SK-N-MC (cell line): Measurements from ENCODE around the gene ANKRD36C.
"Not testable (repeated sequence)": the region's sequence is repeated elsewhere in the genome, so short reads cannot be mapped to it uniquely, and the experiment has no call there.

Experiments
- DNase-seq: peaks from one replicate; pipeline ENCODE4 v3.0.0-alpha.2; 2011; ENCODE audit warnings: low read depth, low spot score
- H3K27ac ChIP-seq: fragments of 200-600 bp; sonication (generic); 2 replicates; pipeline ENCODE4 v1.5.1; 2016; ENCODE audit warnings: mixed run types
- H3K36me3 ChIP-seq: fragments of 200-600 bp; sonication (generic); 2 replicates; pipeline ENCODE4 v1.6.1; 2017; ENCODE audit warnings: antibody characterized with exemption, low read length, mixed read lengths; ENCODE audit not compliant: insufficient read depth
- H3K4me3 ChIP-seq: fragments of 200-600 bp; sonication (generic); 2 replicates; pipeline ENCODE4 v1.5.1; 2016
- H3K9ac ChIP-seq: fragments of 200-600 bp; sonication (generic); 2 replicates; pipeline ENCODE4 v1.8.0; 2017; ENCODE audit warnings: mixed run types, mixed read lengths; ENCODE audit not compliant: insufficient read length
- H3K9me3 ChIP-seq: fragments of 200-600 bp; sonication (generic); 2 replicates; pipeline ENCODE4 v1.6.1; 2017; ENCODE audit warnings: low read depth, mild to moderate bottlenecking, antibody characterized with exemption, low read length, moderate library complexity, mixed read lengths

ANKRD36C gene

GRCh38 chr2:96019909-96020590 is 28.4 kb upstream of the ANKRD36C start:
- H3K4me3 ChIP-seq: not testable (repeated sequence)

GRCh38 chr2:96016321-96016720 is 24.7 kb upstream of the ANKRD36C start:
- not testable (repeated sequence) for DNase-seq, H3K27ac ChIP-seq, H3K9ac ChIP-seq, H3K4me3 ChIP-seq, H3K9me3 ChIP-seq, H3K36me3 ChIP-seq

More at GRCh38 chr2:96019909-96020590, 28.4 kb upstream of the ANKRD36C start:
- H3K9me3 ChIP-seq, H3K9ac ChIP-seq, H3K36me3 ChIP-seq, H3K27ac ChIP-seq, DNase-seq: not testable (repeated sequence)

GRCh38 chr2:96012792-96013264 is 21.2 kb upstream of the ANKRD36C start:
- H3K9ac ChIP-seq, H3K36me3 ChIP-seq, H3K27ac ChIP-seq, H3K4me3 ChIP-seq, H3K9me3 ChIP-seq, DNase-seq: not testable (repeated sequence)

GRCh38 chr2:96012086-96012791 is 20.6 kb upstream of the ANKRD36C start:
- H3K9me3 ChIP-seq, H3K27ac ChIP-seq, H3K36me3 ChIP-seq, DNase-seq, H3K4me3 ChIP-seq, H3K9ac ChIP-seq: not testable (repeated sequence)

GRCh38 chr2:96011129-96011455 is 19.5 kb upstream of the ANKRD36C start:
- H3K9me3 ChIP-seq, H3K9ac ChIP-seq, DNase-seq, H3K36me3 ChIP-seq, H3K27ac ChIP-seq: not testable (repeated sequence)
- H3K4me3 ChIP-seq: 0 out of 2 replicates have a peak overlapping the region, but pooled peaks have one; percentile 47

- H3K9me3 ChIP-seq, H3K36me3 ChIP-seq, H3K27ac ChIP-seq, DNase-seq, H3K9ac ChIP-seq: not testable (repeated sequence)
- peak overlapping the region; percentile 67 for H3K4me3 ChIP-seq
Observed at GRCh38 chr2:96010320-96011128, 18.9 kb upstream of the ANKRD36C start.

GRCh38 chr2:96009833-96010232 is 18.2 kb upstream of the ANKRD36C start:
- not testable (repeated sequence) for H3K9ac ChIP-seq, H3K36me3 ChIP-seq, H3K27ac ChIP-seq, DNase-seq, H3K9me3 ChIP-seq
- H3K4me3 ChIP-seq: peak overlapping the region; percentile 67

GRCh38 chr2:96008051-96008450 is 16.4 kb upstream of the ANKRD36C start:
- not testable (repeated sequence) for H3K9me3 ChIP-seq, H3K27ac ChIP-seq, H3K9ac ChIP-seq, H3K36me3 ChIP-seq, H3K4me3 ChIP-seq, DNase-seq

GRCh38 chr2:96006248-96006647 is 14.6 kb upstream of the ANKRD36C start:
- not testable (repeated sequence) for H3K9ac ChIP-seq, H3K9me3 ChIP-seq, DNase-seq, H3K4me3 ChIP-seq, H3K36me3 ChIP-seq, H3K27ac ChIP-seq

- not testable (repeated sequence) for H3K27ac ChIP-seq
Observed at GRCh38 chr2:95992520-95993272, 1.1 kb upstream of the ANKRD36C start.

GRCh38 chr2:95992102-95992501 is 478 bp upstream of the ANKRD36C start:
- DNase-seq, H3K36me3 ChIP-seq, H3K9ac ChIP-seq, H3K9me3 ChIP-seq, H3K27ac ChIP-seq: not testable (repeated sequence)
- H3K4me3 ChIP-seq: peak overlapping the region; percentile 85

More at GRCh38 chr2:95992520-95993272, 1.1 kb upstream of the ANKRD36C start:
- not testable (repeated sequence) for DNase-seq, H3K9me3 ChIP-seq, H3K36me3 ChIP-seq
- peak overlapping the region; percentile 69 for H3K9ac ChIP-seq
- peak overlapping the region; percentile 85 for H3K4me3 ChIP-seq

GRCh38 chr2:95990884-95991283 is 740 bp downstream of the ANKRD36C start:
- H3K36me3 ChIP-seq, DNase-seq, H3K27ac ChIP-seq, H3K9me3 ChIP-seq, H3K4me3 ChIP-seq, H3K9ac ChIP-seq: not testable (repeated sequence)

- DNase-seq, H3K4me3 ChIP-seq, H3K27ac ChIP-seq, H3K9me3 ChIP-seq, H3K9ac ChIP-seq, H3K36me3 ChIP-seq: not testable (repeated sequence)
Observed at GRCh38 chr2:95951662-95952061, 40.0 kb downstream of the ANKRD36C start.

GRCh38 chr2:95948039-95948438 is 43.6 kb downstream of the ANKRD36C start:
- H3K4me3 ChIP-seq, H3K9ac ChIP-seq, DNase-seq, H3K9me3 ChIP-seq, H3K36me3 ChIP-seq, H3K27ac ChIP-seq: not testable (repeated sequence)
